Neural cell (in vitro differentiated cells): ENCODE measurements around the gene BRSK2.

ENCODE experiments used
- CTCF ChIP-seq: fragments of 450-650 bp; IDR thresholded peaks from 2 replicates; pipeline ENCODE4 v1.5.1; 2014; ENCODE audit warnings: antibody characterized with exemption, mild to moderate bottlenecking, moderate library complexity; ENCODE audit not compliant: poor library complexity, severe bottlenecking
- EP300 ChIP-seq: fragments of 450-650 bp; conservative IDR thresholded peaks from 2 replicates; pipeline ENCODE4 v1.6.1; 2014; ENCODE audit warnings: antibody characterized with exemption, mild to moderate bottlenecking, moderate library complexity; ENCODE audit not compliant: poor library complexity, severe bottlenecking
- EZH2 ChIP-seq: fragments of 200-600, 300-800 bp; shearing (Covaris generic), sonication (generic); IDR thresholded peaks from 2 replicates; pipeline ENCODE4 v1.6.1; 2014; ENCODE audit warnings: antibody characterized with exemption, low read length, borderline replicate concordance, mild to moderate bottlenecking; ENCODE audit not compliant: insufficient read depth, poor library complexity, severe bottlenecking
- MXI1 ChIP-seq: fragments of 450-650 bp; conservative IDR thresholded peaks from 2 replicates; pipeline ENCODE4 v1.6.1; 2014; ENCODE audit warnings: antibody characterized with exemption, mild to moderate bottlenecking; ENCODE audit not compliant: poor library complexity, severe bottlenecking
- POLR2AphosphoS5 ChIP-seq: IDR thresholded peaks from 2 replicates; pipeline ENCODE4 v1.6.1; 2012
- RAD21 ChIP-seq: fragments of 450-650 bp; conservative IDR thresholded peaks from 2 replicates; pipeline ENCODE4 v1.6.1; 2014; ENCODE audit warnings: antibody characterized with exemption, mild to moderate bottlenecking, moderate library complexity
- REST ChIP-seq: IDR thresholded peaks from 2 replicates; pipeline ENCODE4 v1.6.1; 2012; ENCODE audit warnings: borderline replicate concordance
- SMC3 ChIP-seq: fragments of 450-650 bp; conservative IDR thresholded peaks from 2 replicates; pipeline ENCODE4 v1.6.1; 2014; ENCODE audit warnings: antibody characterized with exemption, mild to moderate bottlenecking, moderate library complexity; ENCODE audit not compliant: poor library complexity
- TAF1 ChIP-seq: IDR thresholded peaks from 2 replicates; pipeline ENCODE4 v1.6.1; 2012; ENCODE audit warnings: low read depth

- TF ChIP-seq CTCF (no peak), RAD21 (no peak), REST (no peak), POLR2AphosphoS5 (no peak), EP300 (no peak), SMC3 (no peak), EZH2 (no peak), MXI1 (no peak), TAF1 (no peak)
Observed at GRCh38 chr11:1425006-1425405, 35.3 kb downstream of the BRSK2 start.
